Endothelial cell of umbilical vein (primary cell): ENCODE measurements around the gene EDNRB.

Source experiments
- CTCF ChIP-seq, 2 donors: IDR thresholded peaks; 1 replicate in 1 of 2; 2 replicates in 1 of 2; pipeline ENCODE4 v1.5.1; 2011; ENCODE audit warnings: low read length in 2 of 2, mild to moderate bottlenecking in 2 of 2, moderate library complexity in 2 of 2, control low read depth in 1 of 2, inconsistent platforms in 1 of 2, low read depth in 1 of 2; ENCODE audit not compliant: insufficient read depth in 1 of 2; ENCODE audit errors: extremely low read depth in 1 of 2
- EZH2 ChIP-seq: IDR thresholded peaks from 2 replicates; pipeline ENCODE4 v1.6.1; 2012; ENCODE audit warnings: borderline replicate concordance, low read depth, mild to moderate bottlenecking, moderate library complexity, low read length, inconsistent platforms; ENCODE audit not compliant: severe bottlenecking
- JUN ChIP-seq: IDR thresholded peaks from 2 replicates; pipeline ENCODE4 v1.6.1; 2011; ENCODE audit warnings: borderline replicate concordance, low read depth; ENCODE audit not compliant: insufficient read length, insufficient read depth
- MYC ChIP-seq: IDR thresholded peaks from one replicate; pipeline ENCODE4 v1.6.1; 2011; ENCODE audit warnings: mild to moderate bottlenecking, low read depth, low read length
- POLR2A ChIP-seq: IDR thresholded peaks from 2 replicates; pipeline ENCODE4 v1.6.1; 2012; ENCODE audit warnings: low read depth, mild to moderate bottlenecking, control low read depth, low read length
- POLR2AphosphoS5 ChIP-seq: IDR thresholded peaks from 2 replicates; pipeline ENCODE4 v1.6.1; 2012; ENCODE audit warnings: low read depth, mild to moderate bottlenecking, control low read depth, low read length, moderate library complexity; ENCODE audit not compliant: insufficient read depth

GRCh38 chr13:77919246-77919920, 752 bp upstream of the EDNRB start:
- no peak for TF ChIP-seq POLR2A
- TF ChIP-seq CTCF (IDR thresholded peaks at IDR 0.05; ENCODE audit: extremely low read depth in 1 of 2, insufficient read depth in 1 of 2, low read depth in 1 of 2, low read length in 2 of 2), result no peak
- no peak for TF ChIP-seq POLR2AphosphoS5
- no peak for TF ChIP-seq EZH2
- TF ChIP-seq JUN, result no peak
- no peak for TF ChIP-seq MYC
